GM19463 (cell line): Measurements from ENCODE around the gene GFOD1.

Experiments
- ATAC-seq: cut with Tn5 transposase; IDR thresholded peaks from one replicate; pipeline ENCODE4 v1.9.1; 2021; ENCODE audit warnings: mild to moderate bottlenecking, moderate library complexity; ENCODE audit not compliant: unreplicated experiment

GFOD1 gene

GRCh38 chr6:13360671-13361540 lies 126.5 kb downstream of the GFOD1 start:
- no peak for ATAC-seq

GRCh38 chr6:13359287-13359686 lies 128.1 kb downstream of the GFOD1 start:
- ATAC-seq: no peak

GRCh38 chr6:13358511-13358910 lies 128.9 kb downstream of the GFOD1 start:
- no peak for ATAC-seq

GRCh38 chr6:13357551-13358075 lies 129.8 kb downstream of the GFOD1 start:
- no peak for ATAC-seq

DNA sequence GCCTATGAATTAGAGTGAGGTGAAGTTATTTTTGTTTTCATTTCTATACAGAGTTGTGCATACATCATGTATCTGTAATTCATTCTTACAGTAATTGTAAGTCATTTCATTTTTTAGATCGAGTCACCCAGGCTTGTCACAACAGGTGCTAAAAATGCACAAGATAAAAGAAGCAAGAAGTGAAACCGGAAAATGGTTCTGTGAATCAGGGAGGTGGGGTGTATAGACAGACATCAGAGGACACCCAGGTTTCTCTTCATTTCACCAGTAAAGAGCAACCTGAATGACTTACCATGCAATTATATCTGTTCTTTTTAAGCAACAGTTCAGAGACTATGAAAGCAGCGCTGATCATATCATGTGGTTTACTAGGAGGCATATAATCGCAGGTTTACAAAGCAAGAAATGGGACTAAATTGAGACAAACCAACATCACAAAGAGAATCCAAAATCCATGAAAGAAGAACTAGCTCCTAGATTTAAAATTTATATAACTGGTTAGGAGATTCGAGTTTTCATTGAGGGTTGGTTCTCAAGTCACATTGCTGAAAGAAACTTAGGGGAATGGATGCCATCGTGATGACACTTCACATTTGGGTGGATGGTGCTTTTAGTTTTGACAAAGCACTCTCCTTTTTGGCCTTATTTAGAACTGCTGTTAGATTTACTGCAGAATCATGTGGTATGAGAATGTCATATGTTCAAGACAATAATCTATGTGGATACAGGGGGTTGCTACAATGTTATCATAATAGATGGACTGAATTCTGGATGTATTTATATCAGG lies 131.2 kb downstream of the GFOD1 start:
- peak; percentile 82 for ATAC-seq

DNA sequence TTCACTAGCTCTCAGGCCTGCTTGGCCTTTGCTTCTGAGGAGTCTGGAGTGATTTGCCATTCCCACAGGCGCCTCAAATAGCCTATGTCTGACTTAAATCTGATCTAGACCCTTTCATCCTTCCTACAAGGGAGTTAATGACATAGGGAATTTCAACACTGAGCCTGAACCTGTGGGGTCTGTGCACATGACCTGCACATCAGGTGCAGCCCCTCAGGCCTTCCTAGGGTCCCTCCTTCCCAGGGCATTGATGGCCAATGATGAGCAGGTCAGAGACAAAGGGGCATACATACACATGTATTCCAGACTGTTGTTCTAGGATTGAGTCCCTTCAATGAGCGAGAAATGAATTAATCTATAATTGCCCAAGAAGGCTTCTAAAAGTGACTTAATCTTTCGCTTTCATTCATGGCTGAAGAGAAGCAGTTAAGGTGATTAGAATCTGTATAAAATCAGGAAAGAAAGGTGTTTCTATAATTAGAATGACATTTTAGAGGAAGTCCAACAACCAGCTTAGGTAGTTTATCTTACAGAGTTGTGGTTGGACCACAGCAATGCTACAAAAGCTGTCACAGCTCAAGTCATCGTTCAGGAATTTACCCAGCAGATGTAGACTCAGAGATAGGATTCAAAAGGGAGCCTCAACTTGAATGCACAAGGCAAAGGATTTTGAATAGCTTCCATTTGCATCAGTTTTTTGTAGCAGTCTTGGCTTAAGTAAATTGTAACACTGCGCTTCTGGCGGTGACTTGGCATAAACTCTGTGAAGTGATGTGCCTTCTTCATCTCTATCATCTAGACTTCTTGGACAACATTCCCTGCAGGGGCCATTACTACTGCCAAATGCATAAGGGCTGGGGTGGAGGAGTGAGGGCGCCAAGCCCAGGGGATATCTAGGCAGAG lies 132.1 kb downstream of the GFOD1 start:
- ATAC-seq: peak; percentile 38

GRCh38 chr6:13354331-13355042 lies 132.9 kb downstream of the GFOD1 start:
- no peak for ATAC-seq

GRCh38 chr6:13352165-13352564 lies 135.2 kb downstream of the GFOD1 start:
- ATAC-seq: no peak

GRCh38 chr6:13351271-13351670 lies 136.1 kb downstream of the GFOD1 start:
- ATAC-seq: no peak

DNA sequence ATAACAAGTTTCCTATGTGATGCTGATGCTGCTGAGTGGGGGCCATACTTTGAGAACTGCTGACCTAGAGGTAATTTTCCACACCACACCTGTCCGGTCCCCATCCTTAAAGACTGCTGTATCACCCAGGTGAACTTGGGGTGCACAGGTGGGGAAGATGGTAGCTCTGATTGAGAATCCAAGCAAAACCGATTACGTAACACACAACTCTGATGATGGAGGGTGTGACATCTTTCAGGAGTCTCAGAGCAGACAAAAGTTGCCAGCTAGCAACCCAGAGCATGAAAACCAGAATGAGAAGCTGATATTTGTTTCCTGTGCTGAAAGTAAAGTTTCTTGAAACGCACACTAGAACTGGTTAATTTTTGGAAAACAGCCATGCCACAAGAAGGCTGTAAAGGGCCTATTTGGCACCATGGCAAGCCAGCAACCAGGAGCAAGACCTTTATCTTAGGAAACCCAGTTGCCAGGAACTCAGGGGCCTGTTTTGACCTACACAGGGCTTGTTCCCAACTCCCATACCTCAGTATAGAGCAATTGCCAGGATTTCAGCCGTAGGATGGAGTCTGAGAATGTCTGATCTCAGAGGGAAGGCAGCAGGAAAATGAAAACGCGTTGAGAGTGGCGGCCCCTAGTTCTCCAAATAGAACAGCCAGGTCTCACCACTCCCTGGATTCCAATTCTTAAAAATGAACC lies 137.4 kb downstream of the GFOD1 start:
- ATAC-seq: no peak

DNA sequence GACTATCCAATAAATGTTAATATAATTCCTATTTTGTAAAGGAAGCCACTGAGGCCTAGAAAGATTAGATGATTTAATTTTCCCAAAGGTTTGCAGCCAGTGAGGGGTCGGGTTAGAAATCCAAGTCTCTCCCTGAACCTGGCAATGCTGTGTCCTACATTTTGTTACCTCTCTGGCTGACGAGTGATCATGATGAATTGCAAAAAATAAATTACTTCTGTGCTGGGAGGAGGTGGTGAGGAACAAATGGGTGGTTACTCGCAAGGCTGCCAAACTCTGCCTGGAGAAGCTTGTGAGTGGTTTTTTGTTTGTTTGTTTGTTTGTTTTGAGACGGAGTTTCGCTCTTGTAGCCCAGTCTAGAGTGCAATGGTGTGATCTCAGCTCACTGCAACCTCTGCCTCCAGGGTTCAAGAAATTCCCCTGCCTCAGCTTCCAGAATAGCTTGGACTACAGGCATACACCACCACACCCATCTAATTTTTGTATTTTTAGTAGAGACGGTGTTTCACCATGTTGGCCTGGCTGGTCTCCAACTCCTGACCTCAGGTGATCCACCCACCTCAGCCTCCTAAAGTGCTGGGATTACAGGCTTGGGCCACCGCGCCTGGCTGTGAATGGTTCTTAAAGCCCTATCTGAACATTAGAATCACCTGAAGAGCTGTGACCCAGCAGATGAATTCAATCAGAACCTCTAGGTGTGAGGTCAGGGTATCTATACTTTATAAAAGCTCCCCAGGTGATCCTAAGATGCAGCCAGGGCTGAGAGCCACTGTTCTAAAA lies 138.9 kb downstream of the GFOD1 start:
- no peak for ATAC-seq

- ATAC-seq: no peak
These were observed 141.2 kb downstream of the GFOD1 start for GRCh38 chr6:13346245-13346644.

DNA sequence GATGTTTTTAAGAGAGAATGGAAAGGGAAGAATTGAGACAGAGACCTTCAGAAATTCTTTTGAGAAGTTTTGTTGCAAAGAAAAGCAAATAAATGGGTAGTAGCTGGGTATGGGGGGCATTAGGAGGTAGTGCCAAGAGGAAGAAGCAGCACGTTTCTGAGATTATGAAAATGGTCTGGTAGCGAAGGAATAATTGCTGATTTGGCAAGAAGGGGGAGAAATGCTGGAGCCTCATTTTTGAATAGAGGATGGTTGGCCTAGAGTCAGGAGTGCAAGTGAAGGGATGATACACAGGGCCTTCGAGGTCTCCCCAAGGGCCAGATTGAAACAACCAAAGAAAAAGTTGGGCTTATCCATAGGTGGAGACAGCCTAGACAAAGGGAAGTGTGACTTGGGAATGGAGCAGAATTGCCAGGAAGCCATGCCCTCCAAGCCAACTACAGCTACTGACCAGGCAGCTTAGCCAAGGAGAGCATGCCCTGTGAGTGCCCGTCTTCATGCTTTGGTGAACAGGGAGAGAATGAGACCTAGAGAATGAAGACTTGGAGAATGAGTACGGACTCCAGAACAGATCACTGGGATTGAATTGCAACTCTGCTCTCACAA lies 144.9 kb downstream of the GFOD1 start:
- ATAC-seq: no peak

- no peak for ATAC-seq
These were observed 147.4 kb downstream of the GFOD1 start for GRCh38 chr6:13339863-13340630.

DNA sequence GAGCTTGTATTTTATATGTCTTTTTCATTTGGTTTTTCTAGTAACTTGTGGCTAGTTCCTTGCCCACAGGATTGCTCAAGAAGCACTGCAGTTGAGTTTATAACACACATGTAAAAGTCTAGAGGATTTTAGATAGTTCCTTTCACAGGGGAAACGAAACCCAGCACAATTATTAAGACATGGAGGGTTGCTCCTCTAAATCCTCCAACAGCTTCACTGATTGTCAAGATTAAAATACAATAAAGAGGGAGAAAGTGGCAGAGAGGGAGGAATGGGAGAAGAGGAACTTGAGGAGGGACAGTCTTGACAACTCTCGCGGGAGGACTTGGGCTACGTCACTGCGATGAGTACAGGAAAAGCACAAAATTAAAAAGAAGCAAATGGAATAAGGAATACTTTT lies 149.4 kb downstream of the GFOD1 start:
- no peak for ATAC-seq

- peak; percentile 54 for ATAC-seq
These were observed 150.8 kb downstream of the GFOD1 start for GRCh38 chr6:13336553-13336952.

GRCh38 chr6:13334953-13335352 lies 152.4 kb downstream of the GFOD1 start:
- no peak for ATAC-seq

GRCh38 chr6:13332349-13332706 lies 155.1 kb downstream of the GFOD1 start:
- ATAC-seq: no peak
